GM21529 (cell line): Measurements from ENCODE around the gene PTHLH.

ENCODE experiments used
- ATAC-seq: cut with Tn5 transposase; IDR thresholded peaks from one replicate; pipeline ENCODE4 v1.9.1; 2021; ENCODE audit not compliant: unreplicated experiment

PTHLH gene

GRCh38 chr12:27972721-27973120 lies at the start of gene PTHLH:
PTHLH (minus strand) TSS chr12:27972733; CDS start chr12:27969494, 3,239 bp downstream.
- ATAC-seq, result no peak

DNA sequence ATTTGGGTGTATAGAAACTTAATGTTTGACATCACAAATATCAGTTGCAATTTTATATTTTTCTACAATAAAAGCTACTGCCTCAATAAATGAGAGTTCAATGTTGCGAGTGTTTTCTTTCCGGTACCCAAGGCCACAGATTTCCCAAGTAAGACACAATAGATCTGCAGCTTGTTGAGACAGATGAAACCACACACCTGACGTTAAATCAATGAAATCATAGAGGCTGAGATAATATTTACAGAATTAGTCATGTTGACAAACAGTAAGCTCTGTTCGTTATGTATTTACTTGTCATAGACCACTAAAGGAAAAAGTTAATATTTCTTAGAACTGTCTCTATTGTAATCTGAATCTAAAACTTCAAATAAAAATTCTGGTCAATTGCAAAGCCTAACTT lies 49.2 kb upstream of the PTHLH start:
- no peak for ATAC-seq

GRCh38 chr12:28017873-28018255 lies 45.3 kb upstream of the PTHLH start:
- ATAC-seq, result no peak

GRCh38 chr12:28017126-28017872 lies 44.8 kb upstream of the PTHLH start:
- no peak for ATAC-seq

GRCh38 chr12:28015165-28015564 lies 42.6 kb upstream of the PTHLH start:
- ATAC-seq, result no peak

- ATAC-seq, result no peak
These were observed 41.7 kb upstream of the PTHLH start for GRCh38 chr12:28014196-28014595.

- no peak for ATAC-seq
These were observed 39.9 kb upstream of the PTHLH start for GRCh38 chr12:28012333-28012918.

- ATAC-seq, result no peak
These were observed 37.5 kb upstream of the PTHLH start for GRCh38 chr12:28010036-28010435.

DNA sequence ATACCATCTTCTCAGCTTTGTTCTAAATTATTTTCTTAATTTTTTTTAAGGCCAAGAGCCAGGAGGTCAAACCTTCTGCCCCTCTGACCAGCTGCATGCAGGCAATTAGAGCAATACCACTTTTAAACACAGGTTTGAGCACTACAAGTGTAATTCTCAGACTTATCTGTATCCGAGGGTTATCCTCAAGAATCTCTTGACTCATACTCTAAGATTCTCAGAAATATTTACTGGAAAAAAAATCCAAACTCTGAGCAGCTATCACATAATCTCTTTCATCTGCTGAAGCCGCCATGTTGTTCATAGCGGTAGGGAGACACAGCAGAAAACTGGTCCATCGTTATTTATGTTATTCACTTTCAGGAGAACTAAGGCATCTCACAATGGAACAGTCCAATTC lies 27.4 kb upstream of the PTHLH start:
- ATAC-seq, result no peak

- ATAC-seq, result no peak
These were observed 27.0 kb upstream of the PTHLH start for GRCh38 chr12:27999521-27999920.

- no peak for ATAC-seq
These were observed 26.1 kb upstream of the PTHLH start for GRCh38 chr12:27998658-27999057.

DNA sequence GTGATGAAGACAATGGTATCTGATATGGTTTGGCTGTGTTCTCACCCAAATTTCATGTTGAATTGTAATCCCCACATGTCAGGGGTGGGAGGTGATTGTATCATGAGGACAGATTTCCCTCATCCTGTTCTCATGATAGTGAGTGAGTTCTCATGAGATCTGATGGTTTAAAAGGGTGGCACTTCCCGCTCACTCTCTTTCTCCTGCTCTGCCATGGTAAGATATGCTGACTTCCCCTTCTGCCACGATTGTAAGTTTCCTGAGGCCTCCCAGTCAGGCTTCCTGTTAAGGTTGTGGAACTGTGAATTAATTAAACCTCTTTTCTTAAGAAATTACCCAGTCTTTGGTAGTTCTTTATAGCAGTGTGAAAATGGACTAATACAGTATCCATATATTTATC lies 25.6 kb upstream of the PTHLH start:
- no peak for ATAC-seq

DNA sequence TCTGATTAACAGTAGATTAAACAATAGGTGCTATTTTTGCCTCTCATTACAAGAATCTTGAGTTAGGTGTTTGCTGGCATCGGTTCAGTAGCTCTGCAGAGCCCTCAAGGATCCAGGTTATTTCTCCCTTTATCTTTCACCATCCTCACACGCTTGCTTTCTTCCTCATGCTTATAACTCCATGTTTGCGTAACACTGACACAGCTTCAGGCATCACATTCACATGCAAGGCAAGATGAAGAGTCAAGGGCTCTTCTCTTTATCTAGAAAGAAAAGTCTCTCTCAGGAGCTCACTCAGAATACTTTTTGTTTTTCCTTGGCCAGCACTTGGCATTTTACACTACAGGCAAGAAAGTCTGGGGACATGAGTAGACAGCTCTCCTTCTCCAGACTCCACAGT lies 24.2 kb upstream of the PTHLH start:
- ATAC-seq, result no peak

DNA sequence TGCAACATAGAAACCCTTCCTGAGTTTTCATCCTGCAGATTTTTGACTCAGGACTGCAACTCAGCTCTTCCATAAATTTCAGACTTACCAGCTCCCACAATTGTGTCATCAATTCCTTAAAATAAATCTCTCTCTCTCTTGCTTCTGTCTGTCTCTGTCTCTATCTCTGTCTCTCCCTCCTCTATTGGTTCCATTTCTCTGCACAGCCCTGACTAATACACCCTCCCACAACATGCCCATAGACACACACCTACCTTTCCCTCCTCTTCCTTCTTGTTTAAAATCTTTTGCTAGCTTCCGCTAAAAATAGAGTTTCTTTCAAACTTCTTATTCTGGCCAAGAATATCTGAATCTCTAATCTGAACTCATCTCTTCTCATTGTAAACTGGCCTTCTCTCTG lies 22.9 kb upstream of the PTHLH start:
- no peak for ATAC-seq

- ATAC-seq, result no peak
These were observed 16.2 kb upstream of the PTHLH start for GRCh38 chr12:27988594-27989233.

GRCh38 chr12:27987331-27987730 lies 14.8 kb upstream of the PTHLH start:
- no peak for ATAC-seq

DNA sequence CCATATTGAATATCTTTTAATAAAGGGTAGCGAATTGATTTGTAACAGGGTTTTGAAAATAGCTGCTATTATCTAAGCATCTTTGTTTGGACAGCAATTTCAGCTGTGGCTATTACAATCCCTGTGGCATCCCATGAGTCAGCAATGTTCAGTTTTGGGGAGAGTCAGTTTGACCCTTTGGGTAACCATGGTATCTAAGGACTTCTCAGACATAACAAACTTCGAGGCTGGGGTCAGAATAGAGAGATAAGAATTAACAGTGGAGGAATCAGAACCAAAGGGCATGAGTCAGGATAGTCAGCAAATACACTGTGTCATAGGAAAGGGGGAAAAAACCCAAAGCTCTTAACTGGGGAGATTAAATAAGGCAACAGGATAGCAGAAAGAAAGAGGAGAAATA lies 11.7 kb upstream of the PTHLH start:
- no peak for ATAC-seq

GRCh38 chr12:27982951-27983350 lies 10.4 kb upstream of the PTHLH start:
- ATAC-seq, result no peak

DNA sequence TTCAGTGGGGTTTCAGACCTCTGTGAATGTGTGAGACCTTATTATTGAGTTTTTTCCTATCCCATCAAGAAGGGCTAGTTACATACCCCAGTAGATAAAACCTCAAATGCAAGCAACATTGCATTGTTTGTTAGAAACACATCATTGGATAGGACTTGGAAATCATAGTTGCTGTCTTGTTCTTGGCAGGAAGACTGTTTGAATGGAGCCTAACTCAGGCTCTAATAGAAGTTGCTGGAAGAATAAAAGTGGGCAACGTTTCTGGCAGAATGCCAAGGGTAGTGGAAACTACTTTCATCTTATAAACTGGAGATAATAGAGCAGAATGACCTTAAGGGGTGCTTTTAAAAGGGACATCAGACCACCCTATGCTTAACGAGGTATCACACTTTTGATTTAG lies 9.9 kb upstream of the PTHLH start:
- ATAC-seq, result no peak

- ATAC-seq, result no peak
These were observed 9.3 kb upstream of the PTHLH start for GRCh38 chr12:27981874-27982273.

GRCh38 chr12:27979145-27979544 lies 6.6 kb upstream of the PTHLH start:
- no peak for ATAC-seq
